Thoracic aorta (tissue), 2 donors: ENCODE data around the gene CCDC6. TPM values are rescaled to one million over a fixed set of nuclear protein-coding genes. Genes with fewer than 3 reads are reported as not detected.

ENCODE experiments used
- ATAC-seq: fragments of 150-250 bp; one replicate; pipeline ENCODE4 v1.8.0; 2017; ENCODE audit warnings: low read depth; ENCODE audit not compliant: insufficient number of reproducible peaks, low FRiP score
- DNase-seq: peaks from one replicate; pipeline ENCODE4 v3.0.0-alpha.2; 2020; ENCODE audit warnings: low spot score
- H3K27ac ChIP-seq, 2 donors: fragments of 200-600 bp; sonication (generic); 1 replicate in 1 of 2; 2 replicates in 1 of 2; pipeline ENCODE4 v1.5.1; 2016; ENCODE audit warnings: mild to moderate bottlenecking in 2 of 2, moderate library complexity in 2 of 2
- H3K27me3 ChIP-seq: fragments of 200-600 bp; sonication (generic); replicated peaks from 2 replicates; pipeline ENCODE4 v1.6.0; 2016; ENCODE audit warnings: mild to moderate bottlenecking; ENCODE audit not compliant: insufficient read depth
- H3K36me3 ChIP-seq: fragments of 200-600 bp; sonication (generic); one replicate; pipeline ENCODE4 v1.5.1; 2016
- H3K4me1 ChIP-seq, 2 donors: fragments of 200-600 bp; sonication (generic); 1 replicate in 1 of 2; 2 replicates in 1 of 2; pipeline versions ENCODE4 v1.5.1 to v1.6.0; 2016; ENCODE audit warnings: low read depth in 2 of 2, mild to moderate bottlenecking in 1 of 2; ENCODE audit not compliant: control insufficient read depth in 1 of 2
- H3K4me3 ChIP-seq: fragments of 200-600 bp; sonication (generic); 2 replicates; pipeline ENCODE4 v1.5.1; 2016; ENCODE audit warnings: mild to moderate bottlenecking
- H3K9me3 ChIP-seq: fragments of 200-600 bp; sonication (generic); 2 replicates; pipeline ENCODE4 v1.5.1; 2016
- total RNA-seq, 2 donors: library from RNA; depleted of rRNA; stranded (reverse); fragments of >200 nt; gene quantifications; one replicate each; pipeline versions ENCODE4 v1.1.0 to v1.2.3, GENCODE V29; 2016
- TF ChIP-seq, protein P1 (sequence below): fragments of 200-600 bp; sonication (generic); IDR thresholded peaks from one replicate; pipeline ENCODE4 v1.5.1; 2019; ENCODE audit warnings: antibody characterized with exemption

The CCDC6 gene
- total RNA-seq, 2 donors from 2014 or later, result 69.3 to 70.9 TPM

DNA sequence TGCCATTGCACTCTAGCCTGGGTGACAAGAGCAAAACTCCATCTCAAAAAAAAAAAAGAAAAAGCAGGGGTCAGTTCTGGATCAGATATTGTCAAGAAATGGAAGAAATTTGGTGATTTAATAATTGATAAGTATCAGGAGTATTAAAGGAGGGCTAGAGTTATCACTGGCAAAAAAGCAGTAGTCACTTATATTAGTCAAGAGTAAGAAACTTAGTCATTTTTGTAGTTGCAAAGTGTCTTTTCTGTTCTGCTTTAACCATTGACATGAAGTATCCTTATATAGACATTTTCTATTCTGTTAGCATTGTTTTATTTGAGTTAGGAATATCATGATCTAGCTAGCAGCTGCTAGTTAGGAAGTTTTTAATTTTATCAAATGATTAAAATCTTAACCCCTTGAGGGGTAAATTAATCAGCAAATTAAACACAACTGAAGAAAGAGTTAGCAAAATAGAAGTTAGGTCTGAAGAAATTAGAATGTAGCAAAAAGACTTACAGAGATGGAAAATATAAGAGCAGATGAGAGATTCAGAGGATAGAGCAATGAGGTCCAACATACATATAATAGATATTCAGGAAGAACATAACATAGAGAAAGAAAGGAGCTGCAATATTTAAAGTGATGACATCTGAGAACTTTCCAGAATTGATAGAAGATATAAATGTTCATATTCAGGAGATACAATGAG, 7.3 kb upstream of the CCDC6 start:
- no peak overlapping the region for H3K4me3 ChIP-seq
- H3K27ac ChIP-seq, result no peak overlapping the region
- no peaks in the 10 kb centered on the region for H3K36me3 ChIP-seq
- DNase-seq (no peak), ATAC-seq (no peak)
- peaks cover 3% of the 10 kb centered on the region for H3K9me3 ChIP-seq
- TF ChIP-seq, protein P1, sequence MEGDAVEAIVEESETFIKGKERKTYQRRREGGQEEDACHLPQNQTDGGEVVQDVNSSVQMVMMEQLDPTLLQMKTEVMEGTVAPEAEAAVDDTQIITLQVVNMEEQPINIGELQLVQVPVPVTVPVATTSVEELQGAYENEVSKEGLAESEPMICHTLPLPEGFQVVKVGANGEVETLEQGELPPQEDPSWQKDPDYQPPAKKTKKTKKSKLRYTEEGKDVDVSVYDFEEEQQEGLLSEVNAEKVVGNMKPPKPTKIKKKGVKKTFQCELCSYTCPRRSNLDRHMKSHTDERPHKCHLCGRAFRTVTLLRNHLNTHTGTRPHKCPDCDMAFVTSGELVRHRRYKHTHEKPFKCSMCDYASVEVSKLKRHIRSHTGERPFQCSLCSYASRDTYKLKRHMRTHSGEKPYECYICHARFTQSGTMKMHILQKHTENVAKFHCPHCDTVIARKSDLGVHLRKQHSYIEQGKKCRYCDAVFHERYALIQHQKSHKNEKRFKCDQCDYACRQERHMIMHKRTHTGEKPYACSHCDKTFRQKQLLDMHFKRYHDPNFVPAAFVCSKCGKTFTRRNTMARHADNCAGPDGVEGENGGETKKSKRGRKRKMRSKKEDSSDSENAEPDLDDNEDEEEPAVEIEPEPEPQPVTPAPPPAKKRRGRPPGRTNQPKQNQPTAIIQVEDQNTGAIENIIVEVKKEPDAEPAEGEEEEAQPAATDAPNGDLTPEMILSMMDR, result no peak
- H3K27me3 ChIP-seq, result no peaks in the 10 kb centered on the region
- peaks cover 0 to 12% of the 10 kb centered on the region in 2 donors for H3K4me1 ChIP-seq

DNA sequence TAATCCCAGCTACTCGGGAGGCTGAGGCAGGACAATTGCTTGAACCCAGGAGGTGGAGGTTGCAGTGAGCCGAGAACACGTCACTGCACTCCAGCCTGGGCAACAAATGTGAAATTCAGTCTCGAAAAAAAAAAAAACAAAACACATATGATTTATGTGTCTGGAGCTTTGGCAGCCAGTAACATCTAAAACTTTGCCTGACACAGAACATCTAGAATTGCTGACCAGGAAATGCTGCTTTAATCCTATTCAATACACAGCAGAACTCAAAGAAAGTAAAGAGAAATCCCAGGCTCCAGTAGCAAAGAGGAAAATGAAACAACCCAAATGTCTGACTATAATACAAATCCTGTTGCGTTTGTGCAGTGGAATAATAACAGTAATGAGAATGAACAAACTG, 4.5 kb upstream of the CCDC6 start:
- peaks cover 3% of the 10 kb centered on the region for H3K9me3 ChIP-seq
- peaks cover 0 to 20% of the 10 kb centered on the region in 2 donors for H3K4me1 ChIP-seq
- H3K36me3 ChIP-seq, result no peaks in the 10 kb centered on the region
- H3K4me3 ChIP-seq, result peak overlapping the region; percentile 6
- no peak for ATAC-seq
- TF ChIP-seq, protein P1, result no peak
- H3K27me3 ChIP-seq, result no peaks in the 10 kb centered on the region
- H3K27ac ChIP-seq, result peak overlapping the region; percentile 1 to 10
- no peak for DNase-seq

DNA sequence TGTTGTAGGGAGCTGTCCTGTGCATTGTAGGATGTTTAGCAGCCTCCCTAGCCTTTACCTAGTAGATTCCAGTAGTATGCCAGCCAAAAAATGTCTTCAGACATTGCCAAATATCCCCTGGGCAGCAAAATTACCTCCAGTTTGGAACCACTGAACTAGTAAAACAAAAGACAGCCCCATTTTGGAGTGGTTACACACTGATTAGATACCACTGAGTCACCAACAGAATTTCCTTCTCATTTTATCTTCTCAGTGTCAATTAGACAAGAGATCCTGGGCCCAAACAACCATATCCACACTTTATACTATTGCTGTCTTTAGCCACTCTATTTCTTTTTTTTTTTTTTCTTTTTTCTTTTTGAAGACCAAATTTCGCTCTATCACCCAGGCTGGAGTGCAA, 3.5 kb upstream of the CCDC6 start:
- peaks cover 3% of the 10 kb centered on the region for H3K9me3 ChIP-seq
- TF ChIP-seq, protein P1, result no peak
- DNase-seq, result no peak
- no peaks in the 10 kb centered on the region for H3K36me3 ChIP-seq
- H3K4me1 ChIP-seq, result peaks cover 0 to 22% of the 10 kb centered on the region in 2 donors
- no peak overlapping the region for H3K4me3 ChIP-seq
- ATAC-seq, result no peak
- no peaks in the 10 kb centered on the region for H3K27me3 ChIP-seq
- H3K27ac ChIP-seq, result peak overlapping the region in 1 of 2 donors; percentile 4

DNA sequence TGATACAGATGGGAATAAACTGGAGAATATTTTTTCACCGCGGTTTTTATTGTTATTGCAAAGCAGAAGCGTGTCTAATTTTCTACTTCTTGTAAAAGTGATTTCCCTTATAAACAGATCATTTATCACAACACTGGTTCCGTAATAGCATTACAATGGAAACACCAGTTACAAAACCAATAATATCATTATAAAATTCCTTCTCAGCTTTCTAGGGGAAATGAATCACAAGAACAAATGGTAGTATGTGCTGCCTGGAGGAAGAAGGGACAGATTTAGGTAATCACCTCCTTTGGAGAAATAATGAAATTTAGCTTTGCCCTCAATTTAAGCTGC, 2.4 kb upstream of the CCDC6 start:
- peaks cover 0 to 33% of the 10 kb centered on the region in 2 donors for H3K4me1 ChIP-seq
- no peak for DNase-seq
- H3K27me3 ChIP-seq, result no peaks in the 10 kb centered on the region
- peak overlapping the region; percentile 95 for H3K4me3 ChIP-seq
- no peak for ATAC-seq
- peak overlapping the region; percentile 95 to 98 for H3K27ac ChIP-seq
- H3K36me3 ChIP-seq, result no peaks in the 10 kb centered on the region
- TF ChIP-seq, protein P1, result no peak
- no peaks in the 10 kb centered on the region for H3K9me3 ChIP-seq

DNA sequence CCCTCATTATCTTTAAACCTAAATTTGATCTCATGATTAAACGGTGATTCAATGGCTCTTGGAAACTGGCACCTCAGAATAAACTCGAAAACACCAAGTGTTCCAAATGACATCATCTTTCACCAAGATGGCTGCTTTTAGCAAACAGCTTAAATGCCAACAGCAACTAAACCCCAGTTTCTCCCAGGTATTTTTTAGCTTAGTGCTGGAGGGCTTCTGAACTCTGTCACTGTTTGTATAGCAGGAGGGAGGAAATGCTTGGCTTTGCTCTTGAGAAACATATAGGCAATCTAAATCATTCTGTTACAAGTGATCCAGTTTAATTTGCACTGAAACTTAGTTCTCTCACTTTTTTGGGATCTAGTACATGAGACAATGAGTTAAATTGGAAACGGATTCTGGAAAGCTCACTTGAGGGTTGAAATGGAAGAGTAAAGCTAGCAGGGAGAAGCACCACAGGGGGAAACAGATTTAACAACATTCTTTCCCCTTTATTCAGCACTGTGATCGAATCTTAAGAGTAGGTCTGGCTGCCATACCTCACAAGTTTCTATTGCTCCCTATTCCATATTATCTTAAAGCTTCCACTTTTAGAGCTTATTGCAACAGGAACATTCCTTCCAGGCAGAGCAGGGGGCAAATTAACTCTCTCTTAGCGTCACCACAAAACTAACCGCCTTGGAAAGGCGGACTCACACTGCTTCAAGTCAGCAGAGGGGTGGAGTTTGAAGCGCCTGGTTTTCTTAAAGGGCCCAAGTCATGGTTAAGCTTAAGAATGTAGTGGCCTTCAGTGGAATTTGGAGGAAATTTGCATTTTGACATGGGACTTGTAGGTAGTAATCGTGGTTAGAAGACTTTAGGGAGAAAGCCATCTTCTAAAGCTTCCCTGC, 1.8 kb upstream of the CCDC6 start:
- H3K27me3 ChIP-seq, result no peaks in the 10 kb centered on the region
- H3K9me3 ChIP-seq, result no peaks in the 10 kb centered on the region
- TF ChIP-seq, protein P1, result no peak
- H3K4me3 ChIP-seq, result peak overlapping the region; percentile 95
- peaks cover 0 to 39% of the 10 kb centered on the region in 2 donors for H3K4me1 ChIP-seq
- peak overlapping the region; percentile 95 to 98 for H3K27ac ChIP-seq
- ATAC-seq (peak; percentile 59), DNase-seq (peak; percentile 40)
- no peaks in the 10 kb centered on the region for H3K36me3 ChIP-seq
